HEK293 (cell line): ENCODE data around the gene CDC14B.

ENCODE experiments used
- GLI2 ChIP-seq: fragments of 450-650 bp; formaldehyde crosslinking; IDR thresholded peaks from 2 replicates; pipeline ENCODE4; 2017; ENCODE audit warnings: missing biosample characterization, missing genetic modification characterization, low read depth, borderline replicate concordance
- TCF7L2 ChIP-seq: IDR thresholded peaks from 2 replicates; pipeline ENCODE4 v1.6.1; 2011; ENCODE audit warnings: low read depth, mild to moderate bottlenecking, inconsistent platforms, low read length, moderate library complexity, borderline replicate concordance
- ZBTB21 ChIP-seq: fragments of 450-650 bp; formaldehyde crosslinking; IDR thresholded peaks from 2 replicates; pipeline ENCODE4 v1.5.1; 2017; ENCODE audit warnings: missing biosample characterization, missing genetic modification characterization
- ZNF518A ChIP-seq: fragments of 450-650 bp; formaldehyde crosslinking; conservative IDR thresholded peaks from 2 replicates; pipeline ENCODE4 v1.5.1; 2016; ENCODE audit warnings: low read depth, missing biosample characterization, missing genetic modification characterization
- ZNF639 ChIP-seq: fragments of 450-650 bp; formaldehyde crosslinking; IDR thresholded peaks from 2 replicates; pipeline ENCODE4 v1.5.1; 2016; ENCODE audit warnings: missing biosample characterization, missing genetic modification characterization
- TF ChIP-seq, protein P1 (sequence below): fragments of 450-650 bp; formaldehyde crosslinking; IDR thresholded peaks from 2 replicates; pipeline ENCODE4 v1.5.1; 2016; ENCODE audit warnings: missing biosample characterization, missing genetic modification characterization

- TF ChIP-seq ZNF518A (tag by site-specific recombination) = no peak
- TF ChIP-seq, protein P1, sequence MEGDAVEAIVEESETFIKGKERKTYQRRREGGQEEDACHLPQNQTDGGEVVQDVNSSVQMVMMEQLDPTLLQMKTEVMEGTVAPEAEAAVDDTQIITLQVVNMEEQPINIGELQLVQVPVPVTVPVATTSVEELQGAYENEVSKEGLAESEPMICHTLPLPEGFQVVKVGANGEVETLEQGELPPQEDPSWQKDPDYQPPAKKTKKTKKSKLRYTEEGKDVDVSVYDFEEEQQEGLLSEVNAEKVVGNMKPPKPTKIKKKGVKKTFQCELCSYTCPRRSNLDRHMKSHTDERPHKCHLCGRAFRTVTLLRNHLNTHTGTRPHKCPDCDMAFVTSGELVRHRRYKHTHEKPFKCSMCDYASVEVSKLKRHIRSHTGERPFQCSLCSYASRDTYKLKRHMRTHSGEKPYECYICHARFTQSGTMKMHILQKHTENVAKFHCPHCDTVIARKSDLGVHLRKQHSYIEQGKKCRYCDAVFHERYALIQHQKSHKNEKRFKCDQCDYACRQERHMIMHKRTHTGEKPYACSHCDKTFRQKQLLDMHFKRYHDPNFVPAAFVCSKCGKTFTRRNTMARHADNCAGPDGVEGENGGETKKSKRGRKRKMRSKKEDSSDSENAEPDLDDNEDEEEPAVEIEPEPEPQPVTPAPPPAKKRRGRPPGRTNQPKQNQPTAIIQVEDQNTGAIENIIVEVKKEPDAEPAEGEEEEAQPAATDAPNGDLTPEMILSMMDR = no peak
- TF ChIP-seq ZBTB21 (tag by site-specific recombination) = no peak
- TF ChIP-seq ZNF639 (tag by site-specific recombination) = no peak
- TF ChIP-seq GLI2 (tag by site-specific recombination) = no peak
- no peak for TF ChIP-seq TCF7L2
Measured at GRCh38 chr9:96556701-96557461, 62.8 kb downstream of the CDC14B start.
